Lower leg skin (tissue), 4 donors: Measurements from ENCODE around the gene ELF3. TPM values are rescaled to one million over a fixed set of nuclear protein-coding genes. Genes with fewer than 3 reads are reported as not detected.

Experiments used
- DNase-seq, 2 donors: peaks; one replicate each; pipeline ENCODE4 v3.0.0-alpha.2; 2019; ENCODE audit warnings: low spot score in 2 of 2
- H3K4me3 ChIP-seq: fragments of 200-600 bp; sonication (generic); 2 replicates; pipeline ENCODE4 v1.5.1; 2017; ENCODE audit warnings: mild to moderate bottlenecking, low read depth; ENCODE audit not compliant: poor library complexity, severe bottlenecking
- CTCF ChIP-seq, 3 donors: fragments of 450-650 bp; IDR thresholded peaks; one replicate each; pipeline ENCODE4 v1.5.1; 2016; ENCODE audit warnings: antibody characterized with exemption in 3 of 3, mild to moderate bottlenecking in 3 of 3, moderate library complexity in 2 of 3
- POLR2A ChIP-seq, 2 donors: fragments of 450-650 bp; IDR thresholded peaks; one replicate each; pipeline ENCODE4 v1.6.1; 2016 to 2017; ENCODE audit warnings: antibody characterized with exemption in 2 of 2, mild to moderate bottlenecking in 1 of 2, moderate library complexity in 1 of 2
- WGBS, 2 donors: methylation state at CpG; one replicate each; pipeline ENCODE4 v1.1.5; 2018; 5-methylcytosine and 5-hydroxymethylcytosine counted together
- intact Hi-C: fragments of 100-400 bp; cut with DNase I; formaldehyde crosslinking; loops from one replicate; pipeline ENCODE4 v1.15.0; 2023; ENCODE audit warnings: low total_unique reads
- total RNA-seq, 4 donors: library from RNA; depleted of rRNA; stranded (reverse); fragments of >200 nt; gene quantifications; one replicate each; pipeline ENCODE4 v1.1.0, GENCODE V29; 2016

The ELF3 gene
- total RNA-seq, 4 donors from 2014 or later: 9.8 to 36.4 (median 31.2) TPM

GRCh38 chr1:202045705-202046104 lies 35.3 kb downstream of the ELF3 start:
- no peak for DNase-seq
- H3K4me3 ChIP-seq: no peak overlapping the region
- WGBS, 2 donors: 93 to 95% methylated on average over 2 of the region's 2 CpGs
- intact Hi-C loops: no loop called here
- TF ChIP-seq POLR2A (IDR thresholded peaks at IDR 0.05): no peak
- TF ChIP-seq CTCF (IDR thresholded peaks at IDR 0.05): no peak

- intact Hi-C loops: no loop called here
- DNase-seq: peak in 1 of 2 donors; percentile 38
- WGBS, 2 donors: 53 to 60% methylated on average over 3 of the region's 3 CpGs
- TF ChIP-seq POLR2A (IDR thresholded peaks at IDR 0.05) (no peak), CTCF (IDR thresholded peaks at IDR 0.05) (no peak)
- H3K4me3 ChIP-seq: no peak overlapping the region
Measured at GRCh38 chr1:202046227-202046626, 35.8 kb downstream of the ELF3 start.

- DNase-seq: no peak
- no peak for TF ChIP-seq POLR2A (IDR thresholded peaks at IDR 0.05)
- TF ChIP-seq CTCF (IDR thresholded peaks at IDR 0.05): no peak
- intact Hi-C loops: no loop called here
- no peak overlapping the region for H3K4me3 ChIP-seq
- WGBS, 2 donors: 75 to 81% methylated on average over 5 of the region's 5 CpGs
Measured at GRCh38 chr1:202046748-202047708, 36.6 kb downstream of the ELF3 start.

- 74 to 82% methylated on average over 4 of the region's 4 CpGs for WGBS, 2 donors
- intact Hi-C loops: no loop called here
- no peak overlapping the region for H3K4me3 ChIP-seq
- no peak for DNase-seq
- TF ChIP-seq CTCF (IDR thresholded peaks at IDR 0.05) (no peak), POLR2A (IDR thresholded peaks at IDR 0.05) (no peak)
Measured at GRCh38 chr1:202047977-202048376, 37.6 kb downstream of the ELF3 start.

- H3K4me3 ChIP-seq: no peak overlapping the region
- DNase-seq: no peak
- intact Hi-C loops: no loop called here
- WGBS, 2 donors: 57% methylated on average over 5 of the region's 5 CpGs
- TF ChIP-seq CTCF (IDR thresholded peaks at IDR 0.05): no peak
- TF ChIP-seq POLR2A (IDR thresholded peaks at IDR 0.05): no peak
Measured at GRCh38 chr1:202049129-202049528, 38.7 kb downstream of the ELF3 start.
